DMS153 (cell line): ENCODE data around the gene PROS1.
"Not testable (repeated sequence)": the region's sequence is repeated elsewhere in the genome, so short reads cannot be mapped to it uniquely, and the experiment has no call there.

Experiments
- DNase-seq: peaks from one replicate; lab custom pipeline; 2025; lab: John Stamatoyannopoulos, UW

PROS1 gene

GRCh38 chr3:93877427-93877826 is 96.3 kb downstream of the PROS1 start:
- DNase-seq, result not testable (repeated sequence)

GRCh38 chr3:93873412-93873811 is 100.3 kb downstream of the PROS1 start:
- DNase-seq, result not testable (repeated sequence)

GRCh38 chr3:93867425-93867824 is 106.3 kb downstream of the PROS1 start:
- no peak for DNase-seq

- DNase-seq, result no peak
Observed at GRCh38 chr3:93861017-93861416, 112.7 kb downstream of the PROS1 start.

- DNase-seq, result no peak
Observed at GRCh38 chr3:93855401-93855800, 118.3 kb downstream of the PROS1 start.

GRCh38 chr3:93852228-93852627 is 121.5 kb downstream of the PROS1 start:
- not testable (repeated sequence) for DNase-seq

GRCh38 chr3:93843981-93844380 is 129.7 kb downstream of the PROS1 start:
- no peak for DNase-seq

- DNase-seq, result not testable (repeated sequence)
Observed at GRCh38 chr3:93839193-93839592, 134.5 kb downstream of the PROS1 start.
